Raji (cell line): ENCODE measurements around the gene KRT3.

Source experiments
- POLR2A ChIP-seq: IDR thresholded peaks from 2 replicates; pipeline ENCODE4 v1.6.1; 2011; ENCODE audit warnings: low read depth, low read length, control low read depth; ENCODE audit not compliant: insufficient read depth

The KRT3 gene

GRCh38 chr12:52795694-52796428 is at the start of gene KRT3:
Gene KRT3 (minus strand): TSS chr12:52796117. CDS start chr12:52796042, 75 bp downstream.
- no peak for TF ChIP-seq POLR2A

- TF ChIP-seq POLR2A, result no peak
Observed at GRCh38 chr12:52844386-52844785, 48.5 kb upstream of the KRT3 start.

- no peak for TF ChIP-seq POLR2A
Observed at GRCh38 chr12:52839436-52840105, 43.7 kb upstream of the KRT3 start.

- TF ChIP-seq POLR2A, result no peak
Observed at GRCh38 chr12:52838609-52839435, 42.9 kb upstream of the KRT3 start.

- TF ChIP-seq POLR2A, result no peak
Observed at GRCh38 chr12:52837781-52838608, 42.1 kb upstream of the KRT3 start.

GRCh38 chr12:52837413-52837741 is 41.5 kb upstream of the KRT3 start:
- TF ChIP-seq POLR2A, result no peak

GRCh38 chr12:52836491-52837412 is 40.8 kb upstream of the KRT3 start:
- TF ChIP-seq POLR2A, result no peak

- no peak for TF ChIP-seq POLR2A
Observed at GRCh38 chr12:52836042-52836466, 40.1 kb upstream of the KRT3 start.

GRCh38 chr12:52835271-52836041 is 39.5 kb upstream of the KRT3 start:
- TF ChIP-seq POLR2A, result no peak

GRCh38 chr12:52834727-52835001 is 38.7 kb upstream of the KRT3 start:
- TF ChIP-seq POLR2A, result no peak

- no peak for TF ChIP-seq POLR2A
Observed at GRCh38 chr12:52833922-52834726, 38.2 kb upstream of the KRT3 start, which contains the start of gene KRT79. Gene KRT79 (minus strand): TSS chr12:52834311. CDS start chr12:52834260, 51 bp downstream.
